ENCODE data around the gene CIAPIN1. TPM values are rescaled to one million over a fixed set of nuclear protein-coding genes. Genes with fewer than 3 reads are reported as not detected.

CIAPIN1 gene
- total RNA-seq, 2 experiments from 2014 or later = 29.5 to 31.0 TPM

- Mint-ChIP-seq H3K27me3 (ENCODE audit: low read depth) (no peaks in the 10 kb centered on the region), H3K27ac (no peak overlapping the region), H3K36me3 (ENCODE audit: low read depth) (no peaks in the 10 kb centered on the region), H3K4me3 (no peak overlapping the region), H3K9me3 (no peaks in the 10 kb centered on the region), H3K4me1 (ENCODE audit: low read depth) (peaks cover 15% of the 10 kb centered on the region)
- CTCF ChIA-PET = interaction anchor here (0.8 to 1.3 kb wide), 3 partner anchors 19 to 62 kb away, joined by 3 to 4 read pairs (median 3); partner anchors contain the start of gene POLR2C
- DNase-seq = no peak
- intact Hi-C loops (cut with micrococcal nuclease) = no loop called here
Observed at GRCh38 chr16:57481421-57481820, 34.2 kb upstream of the CIAPIN1 start.

- peaks cover 20% of the 10 kb centered on the region for H3K4me1 Mint-ChIP-seq (ENCODE audit: low read depth)
- H3K9me3 Mint-ChIP-seq = no peaks in the 10 kb centered on the region
- DNase-seq = no peak
- CTCF ChIA-PET = interaction anchor here (0.8 to 1.1 kb wide), 3 partner anchors 39 to 62 kb away, joined by 3 to 4 read pairs (median 3); no protein-coding TSS in a partner anchor
- intact Hi-C loops (cut with micrococcal nuclease) = no loop called here
- no peak overlapping the region for H3K4me3 Mint-ChIP-seq
- no peaks in the 10 kb centered on the region for H3K27me3 Mint-ChIP-seq (ENCODE audit: low read depth)
- no peaks in the 10 kb centered on the region for H3K36me3 Mint-ChIP-seq (ENCODE audit: low read depth)
- no peak overlapping the region for H3K27ac Mint-ChIP-seq
Observed at GRCh38 chr16:57480754-57481230, 33.6 kb upstream of the CIAPIN1 start.

GRCh38 chr16:57479976-57480753 lies 33.0 kb upstream of the CIAPIN1 start:
- Mint-ChIP-seq H3K36me3 (ENCODE audit: low read depth) (no peaks in the 10 kb centered on the region), H3K27me3 (ENCODE audit: low read depth) (no peaks in the 10 kb centered on the region), H3K4me1 (ENCODE audit: low read depth) (peaks cover 21% of the 10 kb centered on the region), H3K4me3 (no peak overlapping the region), H3K27ac (no peak overlapping the region), H3K9me3 (no peaks in the 10 kb centered on the region)
- CTCF ChIA-PET = interaction anchor here (1.1 kb wide), 2 partner anchors 40 to 180 kb away, joined by 3 to 4 read pairs; no protein-coding TSS in a partner anchor
- DNase-seq = no peak
- intact Hi-C loops (cut with micrococcal nuclease) = no loop called here

GRCh38 chr16:57479205-57479975 lies 32.2 kb upstream of the CIAPIN1 start:
- Mint-ChIP-seq H3K4me3 (no peak overlapping the region), H3K27ac (no peak overlapping the region), H3K9me3 (no peaks in the 10 kb centered on the region), H3K4me1 (ENCODE audit: low read depth) (peaks cover 22% of the 10 kb centered on the region), H3K27me3 (ENCODE audit: low read depth) (no peaks in the 10 kb centered on the region), H3K36me3 (ENCODE audit: low read depth) (no peaks in the 10 kb centered on the region)
- no peak for DNase-seq
- intact Hi-C loops (cut with micrococcal nuclease) = no loop called here
- CTCF ChIA-PET = interaction anchor here (1.1 kb wide), 2 partner anchors 41 to 179 kb away, joined by 3 to 4 read pairs; no protein-coding TSS in a partner anchor

GRCh38 chr16:57478396-57479204 lies 31.4 kb upstream of the CIAPIN1 start:
- H3K27me3 Mint-ChIP-seq (ENCODE audit: low read depth) = no peaks in the 10 kb centered on the region

GRCh38 chr16:57477531-57478202 lies 30.5 kb upstream of the CIAPIN1 start:
- CTCF ChIA-PET = interaction anchor here (6.0 kb wide), 1 partner anchor 41 kb away, joined by 71 read pairs; no protein-coding TSS in a partner anchor
- Mint-ChIP-seq H3K27me3 (ENCODE audit: low read depth) (no peaks in the 10 kb centered on the region), H3K4me3 (no peak overlapping the region), H3K4me1 (ENCODE audit: low read depth) (peaks cover 22% of the 10 kb centered on the region), H3K36me3 (ENCODE audit: low read depth) (no peaks in the 10 kb centered on the region), H3K27ac (no peak overlapping the region), H3K9me3 (no peaks in the 10 kb centered on the region)
- DNase-seq = no peak
- intact Hi-C loops (cut with micrococcal nuclease) = no loop called here

More at GRCh38 chr16:57478396-57479204, 31.4 kb upstream of the CIAPIN1 start:
- Mint-ChIP-seq H3K36me3 (ENCODE audit: low read depth) (no peaks in the 10 kb centered on the region), H3K4me1 (ENCODE audit: low read depth) (peaks cover 22% of the 10 kb centered on the region), H3K27ac (no peak overlapping the region), H3K4me3 (no peak overlapping the region), H3K9me3 (no peaks in the 10 kb centered on the region)
- DNase-seq = no peak
- intact Hi-C loops (cut with micrococcal nuclease) = no loop called here
- CTCF ChIA-PET = interaction anchor here (1.1 to 6.0 kb wide), 2 partner anchors 40 to 178 kb away, joined by 4 to 71 read pairs; no protein-coding TSS in a partner anchor

- H3K36me3 Mint-ChIP-seq (ENCODE audit: low read depth) = peaks cover 4% of the 10 kb centered on the region
- no peak overlapping the region for H3K4me3 Mint-ChIP-seq
- DNase-seq = peak; percentile 36
- peaks cover 22% of the 10 kb centered on the region for H3K4me1 Mint-ChIP-seq (ENCODE audit: low read depth)
- intact Hi-C loops (cut with micrococcal nuclease) = loop anchor here (1.0 kb wide), 1 partner anchor 10 kb away; the partner anchor contains the start of gene DOK4
- CTCF ChIA-PET = interaction anchor here (0.9 to 6.0 kb wide), 5 partner anchors 10 to 59 kb away, joined by 3 to 71 read pairs (median 6); partner anchors contain the start of genes DOK4 and POLR2C
- H3K9me3 Mint-ChIP-seq = no peaks in the 10 kb centered on the region
- peak overlapping the region; percentile 63 for H3K27ac Mint-ChIP-seq
- H3K27me3 Mint-ChIP-seq (ENCODE audit: low read depth) = no peaks in the 10 kb centered on the region
Observed at GRCh38 chr16:57476546-57477410, 29.6 kb upstream of the CIAPIN1 start.

- intact Hi-C loops (cut with micrococcal nuclease) = loop anchor here (1.0 to 2.0 kb wide), 8 partner anchors 10 to 259 kb away; partner anchors contain the start of genes DOK4 and KATNB1
Observed at GRCh38 chr16:57475711-57476339, 28.6 kb upstream of the CIAPIN1 start.

GRCh38 chr16:57474671-57475661 lies 27.8 kb upstream of the CIAPIN1 start:
- H3K9me3 Mint-ChIP-seq = no peaks in the 10 kb centered on the region
- H3K4me3 Mint-ChIP-seq = no peak overlapping the region
- intact Hi-C loops (cut with micrococcal nuclease) = loop anchor here (1.0 to 2.0 kb wide), 7 partner anchors 26 to 260 kb away; partner anchors contain the start of gene KATNB1
- CTCF ChIA-PET = interaction anchor here (0.7 to 6.0 kb wide), 10 partner anchors 8 to 127 kb away, joined by 3 to 71 read pairs (median 6); partner anchors contain the start of genes DOK4 and POLR2C
- H3K36me3 Mint-ChIP-seq (ENCODE audit: low read depth) = peaks cover 6% of the 10 kb centered on the region
- DNase-seq = no peak
- no peaks in the 10 kb centered on the region for H3K27me3 Mint-ChIP-seq (ENCODE audit: low read depth)
- peaks cover 22% of the 10 kb centered on the region for H3K4me1 Mint-ChIP-seq (ENCODE audit: low read depth)
- H3K27ac Mint-ChIP-seq = peak overlapping the region; percentile 76

More at GRCh38 chr16:57475711-57476339, 28.6 kb upstream of the CIAPIN1 start:
- no peaks in the 10 kb centered on the region for H3K9me3 Mint-ChIP-seq
- CTCF ChIA-PET = interaction anchor here (0.9 to 6.0 kb wide), 10 partner anchors 11 to 126 kb away, joined by 3 to 71 read pairs (median 5); partner anchors contain the start of genes DOK4 and POLR2C
- peaks cover 4% of the 10 kb centered on the region for H3K36me3 Mint-ChIP-seq (ENCODE audit: low read depth)
- H3K27ac Mint-ChIP-seq = peak overlapping the region; percentile 63
- no peak overlapping the region for H3K4me3 Mint-ChIP-seq
- H3K4me1 Mint-ChIP-seq (ENCODE audit: low read depth) = peaks cover 22% of the 10 kb centered on the region
- no peaks in the 10 kb centered on the region for H3K27me3 Mint-ChIP-seq (ENCODE audit: low read depth)
- DNase-seq = peak; percentile 96

All from activated naive CD4-positive, alpha-beta T cell treated with anti-CD3 and anti-CD28 coated beads for 36 hours (primary cell).